Prostate gland (tissue), 2 donors: ENCODE measurements around the gene CSPG4.

Experiments used
- CTCF ChIP-seq, 4 experiments: fragments of 200-600 bp in 2 of 4; fragments of 450-650 bp in 2 of 4; sonication (generic) in 2 of 4; IDR thresholded peaks; 1 replicate in 3 of 4; 2 replicates in 1 of 4; pipeline ENCODE4 v1.5.1; 2016 to 2019; ENCODE audit warnings: antibody characterized with exemption in 4 of 4, mild to moderate bottlenecking in 2 of 4, moderate library complexity in 2 of 4
- POLR2A ChIP-seq: fragments of 450-650 bp; IDR thresholded peaks from one replicate; pipeline ENCODE4 v1.6.1; 2016; ENCODE audit warnings: antibody characterized with exemption, mild to moderate bottlenecking
- POLR2AphosphoS5 ChIP-seq: sonication (generic); formaldehyde crosslinking; IDR thresholded peaks from one replicate; pipeline ENCODE4 v1.6.1; 2017; ENCODE audit warnings: antibody characterized with exemption

- TF ChIP-seq POLR2AphosphoS5 (no peak), CTCF (IDR thresholded peaks at IDR 0.05) (no peak), POLR2A (no peak)
These were observed 71.5 kb downstream of the CSPG4 start for GRCh38 chr15:75641179-75641503.
